ENCODE data around the gene CLASP1. TPM values are rescaled to one million over a fixed set of nuclear protein-coding genes. Genes with fewer than 3 reads are reported as not detected.

CLASP1 gene
- total RNA-seq, 1 donor from 2014 or later, result 163 TPM

- no peak for DNase-seq
- Mint-ChIP-seq H3K27ac (ENCODE audit: unreplicated experiment) (peak overlapping the region; percentile 43), H3K4me1 (ENCODE audit: low read depth, unreplicated experiment) (peaks cover 12% of the 10 kb centered on the region), H3K4me3 (ENCODE audit: unreplicated experiment) (peak overlapping the region; percentile 19), H3K9me3 (ENCODE audit: unreplicated experiment) (no peaks in the 10 kb centered on the region), H3K36me3 (ENCODE audit: unreplicated experiment) (no peaks in the 10 kb centered on the region), H3K27me3 (ENCODE audit: unreplicated experiment) (no peaks in the 10 kb centered on the region)
- TF ChIP-seq CTCF (IDR thresholded peaks at IDR 0.05; ENCODE audit: partially characterized antibody, unreplicated experiment), result no peak
Measured at GRCh38 chr2:121489911-121490583, 159.2 kb downstream of the CLASP1 start.

GRCh38 chr2:121489284-121489683, 160.0 kb downstream of the CLASP1 start:
- no peaks in the 10 kb centered on the region for H3K36me3 Mint-ChIP-seq (ENCODE audit: unreplicated experiment)
- H3K4me1 Mint-ChIP-seq (ENCODE audit: low read depth, unreplicated experiment), result peaks cover 12% of the 10 kb centered on the region
- H3K9me3 Mint-ChIP-seq (ENCODE audit: unreplicated experiment), result peaks cover 2% of the 10 kb centered on the region
- no peaks in the 10 kb centered on the region for H3K27me3 Mint-ChIP-seq (ENCODE audit: unreplicated experiment)
- H3K27ac Mint-ChIP-seq (ENCODE audit: unreplicated experiment), result no peak overlapping the region
- TF ChIP-seq CTCF (IDR thresholded peaks at IDR 0.05; ENCODE audit: partially characterized antibody, unreplicated experiment), result no peak
- no peak for DNase-seq
- no peak overlapping the region for H3K4me3 Mint-ChIP-seq (ENCODE audit: unreplicated experiment)

DNA sequence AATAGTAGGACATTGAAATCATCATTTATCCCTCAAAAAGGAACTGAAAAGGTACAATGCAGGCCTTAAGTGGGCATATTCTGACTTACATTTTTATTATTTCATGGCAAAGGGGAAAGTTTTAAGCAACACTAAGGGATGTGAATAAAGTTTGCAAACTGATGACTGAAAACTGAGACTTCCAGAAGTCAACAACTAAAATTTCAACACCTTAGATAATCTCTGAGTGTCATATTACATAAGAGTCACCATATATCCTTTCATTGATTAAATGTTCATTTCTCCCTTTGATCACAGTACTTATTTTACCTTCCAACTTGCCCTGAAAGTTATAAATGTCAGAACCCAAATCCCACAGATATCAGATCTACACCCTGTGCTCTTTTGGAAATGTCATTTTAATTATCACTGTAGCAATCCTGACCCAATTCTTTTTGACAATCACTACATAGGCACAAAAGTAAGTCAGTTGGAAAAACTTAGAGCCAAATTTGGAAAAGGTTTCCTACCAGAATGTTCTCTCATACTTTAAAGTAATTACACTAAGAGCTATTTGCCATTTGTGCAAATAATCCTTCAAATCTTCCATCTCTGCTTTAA, 163.0 kb downstream of the CLASP1 start:
- Mint-ChIP-seq H3K4me3 (ENCODE audit: unreplicated experiment) (no peak overlapping the region), H3K27me3 (ENCODE audit: unreplicated experiment) (no peaks in the 10 kb centered on the region), H3K9me3 (ENCODE audit: unreplicated experiment) (peaks cover 2% of the 10 kb centered on the region), H3K36me3 (ENCODE audit: unreplicated experiment) (no peaks in the 10 kb centered on the region), H3K27ac (ENCODE audit: unreplicated experiment) (no peak overlapping the region), H3K4me1 (ENCODE audit: low read depth, unreplicated experiment) (peaks cover 10% of the 10 kb centered on the region)
- DNase-seq, result no peak
- TF ChIP-seq CTCF (IDR thresholded peaks at IDR 0.05; ENCODE audit: partially characterized antibody, unreplicated experiment), result no peak

- Mint-ChIP-seq H3K27me3 (ENCODE audit: unreplicated experiment) (no peaks in the 10 kb centered on the region), H3K36me3 (ENCODE audit: unreplicated experiment) (no peaks in the 10 kb centered on the region), H3K4me1 (ENCODE audit: low read depth, unreplicated experiment) (peaks cover 5% of the 10 kb centered on the region), H3K27ac (ENCODE audit: unreplicated experiment) (no peak overlapping the region), H3K9me3 (ENCODE audit: unreplicated experiment) (peaks cover 2% of the 10 kb centered on the region), H3K4me3 (ENCODE audit: unreplicated experiment) (no peak overlapping the region)
- DNase-seq, result no peak
- no peak for TF ChIP-seq CTCF (IDR thresholded peaks at IDR 0.05; ENCODE audit: partially characterized antibody, unreplicated experiment)
Measured at GRCh38 chr2:121485039-121485438, 164.2 kb downstream of the CLASP1 start.

- Mint-ChIP-seq H3K27me3 (ENCODE audit: unreplicated experiment) (no peaks in the 10 kb centered on the region), H3K4me1 (ENCODE audit: low read depth, unreplicated experiment) (peaks cover 8% of the 10 kb centered on the region), H3K27ac (ENCODE audit: unreplicated experiment) (no peak overlapping the region), H3K9me3 (ENCODE audit: unreplicated experiment) (peaks cover 6% of the 10 kb centered on the region), H3K4me3 (ENCODE audit: unreplicated experiment) (no peak overlapping the region), H3K36me3 (ENCODE audit: unreplicated experiment) (no peaks in the 10 kb centered on the region)
- DNase-seq, result no peak
- no peak for TF ChIP-seq CTCF (IDR thresholded peaks at IDR 0.05; ENCODE audit: partially characterized antibody, unreplicated experiment)
Measured at GRCh38 chr2:121483846-121484245, 165.4 kb downstream of the CLASP1 start.

Measured in glutamatergic neuron (in vitro differentiated cells).